RWPE2 (cell line): Measurements from ENCODE around the gene OR2AG1.

Source experiments
- ATAC-seq: fragments of 200-7000 bp; cut with Tn5 transposase; 3 replicates; pipeline ENCODE4 v1.9.1; 2021; ENCODE audit warnings: low read depth
- DNase-seq: peaks from one replicate; pipeline ENCODE4 v3.0.0-alpha.2; 2020; ENCODE audit warnings: low spot score
- H3K27ac ChIP-seq: fragments of 450-650 bp; 2 replicates; pipeline ENCODE4 v1.5.1; 2017; ENCODE audit warnings: mild to moderate bottlenecking; ENCODE audit not compliant: poor library complexity, severe bottlenecking
- H3K27me3 ChIP-seq: fragments of 250-450 bp; sonication (Bioruptor Pico); 2 replicates; pipeline ENCODE4 v1.5.1; 2021; ENCODE audit warnings: mild to moderate bottlenecking, moderate library complexity; ENCODE audit not compliant: insufficient read depth, poor library complexity, severe bottlenecking
- H3K36me3 ChIP-seq: fragments of 250-450 bp; sonication (Bioruptor Pico); 2 replicates; pipeline ENCODE4 v1.5.1; 2020; ENCODE audit warnings: low read depth, mild to moderate bottlenecking, moderate library complexity
- H3K4me1 ChIP-seq: fragments of 250-450 bp; sonication (Bioruptor Pico); 2 replicates; pipeline ENCODE4 v1.5.1; 2021; ENCODE audit warnings: mild to moderate bottlenecking, moderate library complexity; ENCODE audit not compliant: insufficient read depth, poor library complexity, severe bottlenecking
- H3K4me3 ChIP-seq: fragments of 250-450 bp; sonication (Bioruptor Pico); 2 replicates; pipeline ENCODE4 v1.5.1; 2021; ENCODE audit warnings: mild to moderate bottlenecking, moderate library complexity; ENCODE audit not compliant: severe bottlenecking
- H3K9me3 ChIP-seq: fragments of 250-450 bp; sonication (Bioruptor Pico); 2 replicates; pipeline ENCODE4 v1.5.1; 2021; ENCODE audit warnings: mild to moderate bottlenecking, moderate library complexity; ENCODE audit not compliant: severe bottlenecking
- CTCF ChIP-seq: fragments of 450-650 bp; IDR thresholded peaks from one replicate; pipeline ENCODE4 v1.5.1; 2017; ENCODE audit warnings: mild to moderate bottlenecking, moderate library complexity; ENCODE audit not compliant: poor library complexity, severe bottlenecking

The OR2AG1 gene

GRCh38 chr11:6812390-6813005 lies 29.7 kb downstream of the OR2AG1 start:
- TF ChIP-seq CTCF, result peak; percentile 92
- H3K27me3 ChIP-seq, result peaks cover 2% of the 10 kb centered on the region
- H3K27ac ChIP-seq, result no peak overlapping the region
- ATAC-seq, result peak; percentile 61; the same call in 2 of the 3 replicates
- DNase-seq, result no peak
- H3K4me1 ChIP-seq, result no peaks in the 10 kb centered on the region
- no peaks in the 10 kb centered on the region for H3K9me3 ChIP-seq
- no peaks in the 10 kb centered on the region for H3K36me3 ChIP-seq
- H3K4me3 ChIP-seq, result no peak overlapping the region

GRCh38 chr11:6813656-6814055 lies 30.8 kb downstream of the OR2AG1 start:
- no peak for ATAC-seq
- H3K36me3 ChIP-seq, result no peaks in the 10 kb centered on the region

GRCh38 chr11:6817694-6818093 lies 34.9 kb downstream of the OR2AG1 start:
- no peak for TF ChIP-seq CTCF
- H3K4me1 ChIP-seq, result no peaks in the 10 kb centered on the region
- DNase-seq, result no peak

More at GRCh38 chr11:6813656-6814055, 30.8 kb downstream of the OR2AG1 start:
- DNase-seq, result no peak
- no peak overlapping the region for H3K4me3 ChIP-seq
- H3K27ac ChIP-seq, result no peak overlapping the region
- H3K4me1 ChIP-seq, result no peaks in the 10 kb centered on the region
- H3K9me3 ChIP-seq, result no peaks in the 10 kb centered on the region
- H3K27me3 ChIP-seq, result peaks cover 2% of the 10 kb centered on the region
- no peak for TF ChIP-seq CTCF

GRCh38 chr11:6818967-6819366 lies 36.1 kb downstream of the OR2AG1 start:
- ATAC-seq, result no peak
- no peaks in the 10 kb centered on the region for H3K9me3 ChIP-seq
- no peaks in the 10 kb centered on the region for H3K27me3 ChIP-seq
- H3K4me1 ChIP-seq, result no peaks in the 10 kb centered on the region
- no peak for TF ChIP-seq CTCF
- H3K36me3 ChIP-seq, result no peaks in the 10 kb centered on the region
- no peak for DNase-seq
- no peak overlapping the region for H3K4me3 ChIP-seq
- no peak overlapping the region for H3K27ac ChIP-seq

More at GRCh38 chr11:6817694-6818093, 34.9 kb downstream of the OR2AG1 start:
- H3K36me3 ChIP-seq, result no peaks in the 10 kb centered on the region
- no peaks in the 10 kb centered on the region for H3K9me3 ChIP-seq
- no peaks in the 10 kb centered on the region for H3K27me3 ChIP-seq
- no peak overlapping the region for H3K27ac ChIP-seq
- ATAC-seq, result peak; percentile 45; the same call in 1 of the 3 replicates
- H3K4me3 ChIP-seq, result no peak overlapping the region

- no peaks in the 10 kb centered on the region for H3K27me3 ChIP-seq
- no peak overlapping the region for H3K27ac ChIP-seq
- H3K4me3 ChIP-seq, result no peak overlapping the region
- no peak for DNase-seq
- peak; percentile 25; the same call in 1 of the 3 replicates for ATAC-seq
- TF ChIP-seq CTCF, result no peak
- no peaks in the 10 kb centered on the region for H3K9me3 ChIP-seq
- no peaks in the 10 kb centered on the region for H3K4me1 ChIP-seq
- H3K36me3 ChIP-seq, result no peaks in the 10 kb centered on the region
Measured at GRCh38 chr11:6824136-6824823, 41.5 kb downstream of the OR2AG1 start.
